ENCODE measurements around the gene GPR158. TPM values are rescaled to one million over a fixed set of nuclear protein-coding genes. Genes with fewer than 3 reads are reported as not detected.

GPR158 gene
- total RNA-seq, 1 experiment from 2014 or later: 12.3 TPM

DNA sequence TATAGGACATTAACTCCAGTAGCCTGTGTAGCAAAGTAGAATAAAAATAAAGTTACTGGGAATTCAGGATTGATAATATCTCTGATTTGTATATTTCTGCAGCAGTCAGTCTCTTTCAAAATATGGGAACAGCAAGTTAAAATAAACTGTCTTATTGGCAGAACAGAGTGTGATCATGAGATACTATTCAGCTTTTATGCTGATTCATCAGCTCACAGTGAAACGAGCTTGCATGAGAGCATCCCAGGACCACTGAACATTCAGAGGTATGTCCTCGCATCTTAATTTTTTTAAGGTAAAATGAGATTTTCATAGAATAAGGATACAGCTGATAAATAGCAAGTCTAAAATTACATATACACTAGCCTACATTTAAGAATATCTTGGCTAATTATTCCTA is 476.7 kb downstream of the GPR158 start:
- in situ Hi-C loops (cut with HindIII; ENCODE audit: low pct_unique_long_range_greater_than_20kb, low sequenced_read_pairs): no loop called here
- DNase-seq (ENCODE audit: low read depth, low spot score): no peak

Small RNA genes within 50 kb of the gene (small RNA-seq; reads per million reads assigned to genes)
- 0 reads per million in 2 experiments for gene RN7SKP220

Other genes starting within 250 kb of the GPR158 start
- 0.21 and 0.24 TPM in 2 replicates for gene PRTFDC1, start 222.4 kb upstream of the GPR158 start, total RNA-seq (2014; rRNA removed; shearing (Covaris generic))
- gene ENKUR, start 158.8 kb upstream of the GPR158 start, total RNA-seq (2014; rRNA removed; shearing (Covaris generic)): 1.5 and 1.8 TPM in 2 replicates
- 11.5 and 11.9 TPM in 2 replicates for gene THNSL1, start 158.4 kb upstream of the GPR158 start, total RNA-seq (2014; rRNA removed; shearing (Covaris generic))

Measured in SK-MEL-5 (cell line).